Right cardiac atrium (tissue), 5 donors: ENCODE measurements around the gene KIAA1614. TPM values are rescaled to one million over a fixed set of nuclear protein-coding genes. Genes with fewer than 3 reads are reported as not detected.
A peak's percentile ranks its signal among the peaks of the same experiment; 100 is the strongest.

Source experiments
- ATAC-seq, 2 donors: fragments of 200-7000 bp; cut with Tn5 transposase; one replicate each; pipeline versions ENCODE4 v1.8.0 to v1.9.1; 2020; ENCODE audit warnings: moderate library complexity in 2 of 2, mild to moderate bottlenecking in 1 of 2
- DNase-seq, 3 donors: peaks; one replicate each; pipeline ENCODE4 v3.0.0-alpha.2; 2020
- H3K27ac ChIP-seq: one replicate; pipeline ENCODE4 v1.5.1; 2013; ENCODE audit warnings: mild to moderate bottlenecking, low read length, control low read depth, moderate library complexity
- H3K27me3 ChIP-seq: one replicate; pipeline ENCODE4 v1.6.1; 2013; ENCODE audit not compliant: control insufficient read depth, insufficient read depth
- H3K4me1 ChIP-seq: one replicate; pipeline ENCODE4 v1.6.1; 2013; ENCODE audit warnings: low read length; ENCODE audit not compliant: control insufficient read depth, insufficient read depth
- H3K4me3 ChIP-seq: one replicate; pipeline ENCODE4 v1.5.1; 2013; ENCODE audit warnings: low read length, control low read depth
- H3K9me3 ChIP-seq: one replicate; pipeline ENCODE4 v1.6.1; 2013; ENCODE audit warnings: low read length; ENCODE audit not compliant: control insufficient read depth
- WGBS: extraction: QIAGEN DNeasy Blood & Tissue Kit; methylation state at CpG from one replicate; pipeline ENCODE4 v1.1.7; 2013; 5-methylcytosine and 5-hydroxymethylcytosine counted together
- intact Hi-C, 4 donors: fragments of 100-400 bp; cut with DNase I; formaldehyde crosslinking; loops; one replicate each; pipeline versions ENCODE4 v1.11.0 to v1.14.0; 2022 to 2023
- polyA plus RNA-seq: library from polyadenylated mRNA; stranded (reverse); fragments of 200-250 nt; gene quantifications from one replicate; pipeline ENCODE4 v1.2.3, GENCODE V29; 2013
- total RNA-seq, 4 donors: library from RNA; stranded (reverse); fragmentation: NEBNext Ultra II Directional; extraction: Animal tissue kit (Norgen Biotek cat#: 25700); gene quantifications; one replicate each; pipeline ENCODE4 v1.2.1, GENCODE V29; 2021
- donor health status: healthy with polysubstance abuse.
- donor health status: DM: no; HTN: yes; CAD: no.
- donor health status: DM: no; HTN: no; CAD: no.
- donor health status: DM: no; HTN: yes; CAD: no; lungs with severe emphysema.
- donor health status: DM: yes; HTN: yes; CAD: no.

Gene KIAA1614
- total and polyA plus RNA-seq, 5 donors: 10.2 to 16.6 (median 11.6) TPM

DNA sequence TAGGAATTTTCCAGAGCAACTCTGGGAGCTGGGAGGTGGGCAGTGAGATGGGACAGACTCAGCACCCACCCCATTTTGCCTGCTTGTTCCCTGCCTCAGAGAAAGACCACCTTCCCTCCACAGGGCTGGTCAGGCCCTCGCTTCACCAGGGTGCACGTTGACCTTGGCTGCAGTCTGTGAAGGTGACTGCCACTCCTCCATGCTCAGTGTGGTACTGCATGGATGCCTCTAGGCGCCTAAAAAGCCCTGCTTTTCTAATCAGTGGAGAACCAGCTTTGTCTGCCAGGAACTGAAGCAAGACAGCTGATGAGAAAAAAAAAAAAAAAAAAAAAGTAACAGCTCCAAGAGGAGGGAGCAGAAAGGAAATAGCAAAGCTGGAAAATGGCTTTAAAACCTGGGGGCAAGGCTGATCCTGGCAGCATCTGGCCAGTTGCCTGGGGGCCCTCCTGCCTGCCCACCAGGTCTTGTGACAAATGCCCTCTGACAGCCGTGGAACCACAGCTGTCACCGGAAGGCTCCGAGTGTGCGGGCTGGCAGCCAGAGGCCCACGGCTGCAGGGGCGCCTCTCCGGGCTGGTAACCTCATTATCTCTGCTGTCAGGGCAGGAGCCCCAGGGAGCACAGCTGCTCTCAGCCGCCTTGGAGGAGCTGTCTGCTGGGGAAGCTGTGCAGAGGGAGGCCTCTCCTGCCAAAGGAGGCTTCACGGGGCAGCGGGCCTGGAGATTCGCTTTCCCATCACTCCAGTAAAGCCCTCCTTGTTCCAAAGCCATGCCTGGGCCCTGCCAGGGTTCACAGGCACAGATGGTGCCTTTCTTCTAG is 13.7 kb downstream of the KIAA1614 start:
- intact Hi-C loops: no loop called here
- no peaks in the 10 kb centered on the region for H3K27me3 ChIP-seq
- H3K27ac ChIP-seq: peak overlapping the region; percentile 87
- no peak overlapping the region for H3K4me3 ChIP-seq
- H3K9me3 ChIP-seq: no peaks in the 10 kb centered on the region
- WGBS: 11% methylated on average over 14 of the region's 14 CpGs
- H3K4me1 ChIP-seq: peaks cover 16% of the 10 kb centered on the region
- DNase-seq (peak; percentile 62 to 92 (median 84)), ATAC-seq (peak; percentile 77 to 78)

DNA sequence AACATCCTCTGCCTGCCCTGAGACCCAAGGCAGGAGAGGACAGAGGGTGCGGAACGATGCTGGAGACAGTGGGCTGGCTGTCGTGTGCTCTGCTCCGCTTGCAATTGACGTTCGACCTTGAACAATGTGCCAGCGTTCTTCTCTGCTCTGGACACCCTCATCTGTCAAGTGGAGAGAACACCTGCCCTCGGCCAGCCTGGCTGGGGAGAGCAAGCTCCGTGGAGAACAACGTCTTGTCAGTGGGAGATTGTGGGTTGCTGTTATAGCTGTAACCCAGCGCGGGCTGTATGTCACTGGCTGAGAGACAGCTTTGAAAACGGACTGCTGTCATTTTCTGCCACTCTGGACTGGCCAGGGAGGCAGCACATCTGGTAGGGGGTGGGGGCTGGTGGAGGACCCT is 14.7 kb downstream of the KIAA1614 start:
- ATAC-seq (peak; percentile 66 to 67), DNase-seq (peak; percentile 39 to 77 (median 71))
- peaks cover 16% of the 10 kb centered on the region for H3K4me1 ChIP-seq
- no peak overlapping the region for H3K4me3 ChIP-seq
- H3K9me3 ChIP-seq: no peaks in the 10 kb centered on the region
- peak overlapping the region; percentile 87 for H3K27ac ChIP-seq
- intact Hi-C loops: no loop called here
- 48% methylated on average over 13 of the region's 13 CpGs for WGBS
- no peaks in the 10 kb centered on the region for H3K27me3 ChIP-seq

DNA sequence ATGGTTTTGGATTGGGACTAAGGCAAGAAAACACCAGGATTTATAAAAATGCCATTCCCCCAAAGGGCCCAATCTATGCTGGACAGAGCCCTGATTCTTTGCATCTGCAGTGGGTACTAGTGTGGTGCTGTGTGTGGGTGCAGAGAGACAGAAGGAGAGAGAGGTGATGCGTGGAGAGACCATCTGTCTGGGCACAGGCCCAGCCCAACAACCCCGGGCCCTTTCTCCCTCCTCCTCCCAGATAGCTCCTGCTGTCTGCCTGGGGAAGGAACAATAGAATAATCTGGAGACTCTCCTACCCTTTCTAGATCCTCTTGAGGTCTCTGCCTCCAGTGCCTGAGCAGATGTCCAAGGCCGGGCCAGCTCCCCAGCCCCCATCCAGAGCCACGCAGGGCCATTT is 15.1 kb downstream of the KIAA1614 start:
- Histone ChIP-seq H3K9me3 (no peaks in the 10 kb centered on the region), H3K27ac (peak overlapping the region; percentile 87), H3K27me3 (no peaks in the 10 kb centered on the region), H3K4me3 (no peak overlapping the region), H3K4me1 (peaks cover 16% of the 10 kb centered on the region)
- WGBS: 43% methylated on average over 4 of the region's 4 CpGs
- DNase-seq: peak in 1 of 3 donors; percentile 47
- intact Hi-C loops: no loop called here
- no peak for ATAC-seq

DNA sequence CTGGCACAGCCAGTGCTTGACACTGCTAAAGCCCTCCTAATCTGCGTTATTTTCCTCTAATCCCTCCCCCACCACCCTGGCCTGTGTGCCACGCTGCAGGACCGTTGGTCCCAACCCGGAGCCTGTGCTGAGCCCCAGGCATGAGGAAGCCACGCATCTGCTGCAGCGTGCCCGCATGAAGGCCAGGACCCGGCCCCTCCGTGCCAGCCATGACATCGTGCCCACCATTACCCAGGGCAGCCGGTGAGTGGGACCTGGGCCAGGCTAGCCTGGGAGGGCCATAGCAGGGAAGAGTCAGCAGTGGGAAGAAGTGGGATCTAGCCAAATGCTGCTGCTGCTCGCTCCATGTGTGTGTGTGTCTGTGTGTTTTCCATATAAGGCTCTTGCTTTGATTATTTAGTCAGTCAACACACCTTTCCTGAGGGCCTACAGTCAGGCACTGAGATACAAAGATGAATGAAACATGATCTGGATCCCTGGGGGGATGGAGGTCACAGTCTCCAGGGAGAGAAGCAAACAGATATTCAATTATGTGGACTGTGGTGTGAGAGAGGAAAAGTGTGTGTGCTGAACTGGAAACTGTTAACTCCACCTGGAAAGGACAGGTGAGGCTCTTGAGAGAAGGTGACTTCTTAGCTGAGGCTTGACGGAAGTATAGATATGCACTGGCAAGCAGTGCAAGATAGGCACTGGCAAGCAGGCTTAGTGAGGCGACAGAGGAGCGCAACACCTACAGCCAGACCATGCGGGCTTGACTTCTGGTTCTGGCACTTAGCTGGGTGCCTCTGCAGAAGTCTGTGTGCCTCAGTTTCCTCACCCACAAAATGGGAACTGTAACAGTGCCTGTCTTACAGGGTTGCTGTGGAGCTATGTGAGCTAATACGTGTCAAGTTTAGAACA is 15.9 kb downstream of the KIAA1614 start:
- ATAC-seq: no peak
- Histone ChIP-seq H3K4me3 (no peak overlapping the region), H3K27ac (peak overlapping the region; percentile 1), H3K4me1 (peaks cover 16% of the 10 kb centered on the region), H3K9me3 (no peaks in the 10 kb centered on the region), H3K27me3 (no peaks in the 10 kb centered on the region)
- intact Hi-C loops: no loop called here
- WGBS: 64% methylated on average over 17 of the region's 17 CpGs
- peak in 1 of 3 donors; percentile 55 for DNase-seq

DNA sequence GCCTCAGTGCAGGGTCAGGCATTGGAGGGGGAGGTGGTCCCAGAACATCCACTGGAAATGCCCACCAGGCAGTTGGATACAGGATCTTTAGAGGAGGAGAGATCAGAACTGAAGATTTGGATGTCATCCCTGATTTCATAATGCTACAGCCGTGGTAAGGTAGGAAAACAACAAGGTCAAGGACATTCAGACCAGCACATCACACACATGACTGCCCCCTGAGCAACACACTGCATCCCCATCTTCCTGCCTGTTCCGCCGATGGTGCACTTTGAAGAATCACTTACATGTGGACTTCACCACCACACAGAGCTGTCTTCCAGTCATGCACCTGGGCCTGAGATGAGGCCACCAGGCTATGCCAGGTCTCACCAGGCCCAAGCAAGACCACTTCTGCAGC is 16.7 kb downstream of the KIAA1614 start:
- no peaks in the 10 kb centered on the region for H3K9me3 ChIP-seq
- DNase-seq (peak in 1 of 3 donors; percentile 12), ATAC-seq (no peak)
- peaks cover 16% of the 10 kb centered on the region for H3K4me1 ChIP-seq
- no peaks in the 10 kb centered on the region for H3K27me3 ChIP-seq
- 87% methylated on average over 3 of the region's 3 CpGs for WGBS
- H3K27ac ChIP-seq: peak overlapping the region; percentile 25
- intact Hi-C loops: no loop called here
- H3K4me3 ChIP-seq: no peak overlapping the region

DNA sequence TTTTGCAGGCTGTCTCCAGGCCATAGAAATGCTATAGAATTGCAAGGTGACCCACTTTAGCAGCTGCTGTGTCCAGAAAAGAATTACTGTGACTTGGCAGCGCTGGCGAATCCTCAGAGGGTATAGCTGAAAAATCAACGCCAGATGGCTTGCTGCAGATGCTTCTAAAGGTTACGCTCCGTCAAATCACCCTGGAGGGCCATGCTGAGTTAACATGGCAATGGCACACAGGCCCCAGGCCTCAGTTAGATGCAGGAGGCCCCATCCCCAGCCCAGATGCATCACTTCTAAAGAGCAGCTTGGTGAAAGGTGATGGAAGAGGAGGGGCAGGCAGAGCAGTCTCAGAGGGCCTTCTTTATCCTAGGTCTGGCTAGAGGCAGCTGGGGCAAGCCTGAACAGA is 18.0 kb downstream of the KIAA1614 start:
- H3K4me1 ChIP-seq: peaks cover 11% of the 10 kb centered on the region
- intact Hi-C loops: no loop called here
- H3K27ac ChIP-seq: no peak overlapping the region
- no peaks in the 10 kb centered on the region for H3K9me3 ChIP-seq
- DNase-seq (no peak), ATAC-seq (no peak)
- no peak overlapping the region for H3K4me3 ChIP-seq
- WGBS: 95% methylated on average over 5 of the region's 5 CpGs
- no peaks in the 10 kb centered on the region for H3K27me3 ChIP-seq

DNA sequence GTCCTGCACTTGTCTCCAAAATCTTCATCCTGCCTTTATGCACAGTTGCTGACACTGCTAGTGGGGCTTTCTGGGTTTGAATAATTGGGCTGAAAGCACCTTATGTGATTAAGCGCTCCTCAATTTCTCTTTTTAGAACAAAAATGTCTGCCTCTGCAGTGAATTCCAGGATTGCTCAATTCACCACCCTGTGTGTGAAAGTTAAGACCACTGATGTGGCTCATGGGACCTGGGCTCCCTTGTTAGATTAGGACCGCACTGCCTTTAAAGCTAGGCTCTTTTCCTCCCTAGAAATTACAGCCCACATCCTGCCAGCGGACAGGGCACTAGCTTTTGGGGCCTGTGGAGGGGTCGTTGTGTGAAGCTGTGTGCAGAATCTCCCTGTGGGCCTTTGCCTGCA is 18.8 kb downstream of the KIAA1614 start:
- ATAC-seq: no peak
- intact Hi-C loops: no loop called here
- no peaks in the 10 kb centered on the region for H3K27me3 ChIP-seq
- no peaks in the 10 kb centered on the region for H3K9me3 ChIP-seq
- H3K27ac ChIP-seq: no peak overlapping the region
- WGBS: 89% methylated on average over 4 of the region's 4 CpGs
- H3K4me1 ChIP-seq: peaks cover 6% of the 10 kb centered on the region
- H3K4me3 ChIP-seq: no peak overlapping the region
- no peak for DNase-seq

DNA sequence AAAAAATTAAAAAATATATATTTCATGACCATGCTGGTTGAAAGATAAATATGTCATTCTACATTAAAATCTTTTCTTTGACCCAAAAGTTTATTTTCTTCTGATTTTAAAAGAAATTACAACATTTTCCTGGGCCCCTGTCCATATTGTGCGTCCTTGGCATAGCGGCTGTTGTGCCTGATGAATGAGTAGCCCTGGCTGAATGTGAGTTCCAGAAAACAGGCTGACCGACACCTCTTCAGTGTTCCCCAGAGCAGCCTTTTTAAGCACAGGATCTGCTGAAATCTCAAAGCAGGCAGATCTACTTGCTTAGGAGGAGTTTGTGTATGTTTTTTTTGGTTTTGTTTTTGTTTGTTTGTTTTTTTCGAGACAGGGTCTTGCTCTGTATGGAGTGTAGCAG is 19.7 kb downstream of the KIAA1614 start:
- Histone ChIP-seq H3K4me1 (peaks cover 3% of the 10 kb centered on the region), H3K27me3 (no peaks in the 10 kb centered on the region), H3K27ac (no peak overlapping the region), H3K4me3 (no peak overlapping the region), H3K9me3 (no peaks in the 10 kb centered on the region)
- intact Hi-C loops: no loop called here
- WGBS: 91% methylated on average over 4 of the region's 4 CpGs
- DNase-seq: peak in 1 of 3 donors; percentile 2
- ATAC-seq: no peak

DNA sequence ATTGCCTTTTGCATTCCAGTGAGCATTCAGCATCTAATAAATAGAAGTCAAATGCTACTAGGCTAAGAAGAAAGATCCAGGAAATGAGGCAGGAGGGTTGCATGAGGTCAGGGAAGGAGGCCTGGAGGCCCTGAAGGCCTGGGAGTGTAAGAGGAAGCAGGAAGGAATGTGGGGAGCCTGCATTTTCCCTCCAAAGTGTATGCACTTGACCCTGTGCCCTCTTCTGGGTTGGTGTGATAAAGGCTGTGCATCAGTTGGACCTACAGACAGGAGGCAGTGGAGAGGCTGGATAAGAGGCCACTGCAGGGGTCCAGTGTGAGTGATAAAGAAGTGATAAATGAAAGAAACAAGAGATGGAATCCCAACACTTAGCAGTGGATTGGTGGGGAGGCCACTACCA is 20.4 kb downstream of the KIAA1614 start:
- no peak overlapping the region for H3K4me3 ChIP-seq
- no peak for DNase-seq
- no peaks in the 10 kb centered on the region for H3K27me3 ChIP-seq
- no peak for ATAC-seq
- H3K4me1 ChIP-seq: peaks cover 2% of the 10 kb centered on the region
- H3K9me3 ChIP-seq: no peaks in the 10 kb centered on the region
- intact Hi-C loops: no loop called here
- H3K27ac ChIP-seq: no peak overlapping the region

DNA sequence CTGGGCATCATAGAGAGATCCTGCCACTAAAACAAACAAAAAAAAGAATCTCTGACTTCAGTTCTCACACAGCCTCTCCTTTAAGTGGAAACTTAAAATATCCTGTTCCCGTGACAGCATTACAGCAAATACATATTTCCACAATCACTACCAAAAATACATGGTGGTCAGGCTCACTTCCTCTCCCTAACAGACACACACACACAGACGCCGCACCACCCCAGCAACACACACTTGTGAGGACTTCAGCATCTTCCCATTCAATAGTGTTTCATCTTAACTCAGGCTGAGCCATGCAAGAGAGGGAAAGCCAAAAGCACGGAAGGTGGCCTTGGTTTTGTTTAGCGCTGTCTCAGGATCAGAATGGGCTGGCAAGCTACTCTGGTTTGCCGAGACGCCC is 21.9 kb downstream of the KIAA1614 start:
- intact Hi-C loops: no loop called here
- Histone ChIP-seq H3K4me1 (no peaks in the 10 kb centered on the region), H3K27me3 (no peaks in the 10 kb centered on the region), H3K4me3 (no peak overlapping the region), H3K9me3 (no peaks in the 10 kb centered on the region), H3K27ac (no peak overlapping the region)
- no peak for DNase-seq
- no peak for ATAC-seq
- 84% methylated on average over 7 of the region's 7 CpGs for WGBS
